Hematopoietic multipotent progenitor cell (in vitro differentiated cells): ENCODE results near the gene PALLD. TPM values are rescaled to one million over a fixed set of nuclear protein-coding genes. Genes with fewer than 3 reads are reported as not detected.

Source experiments
- DNase-seq, 3 donors: peaks; one replicate each; pipeline ENCODE4 v3.0.0-alpha.2; 2011 to 2015; ENCODE audit warnings: low read depth in 2 of 3, low spot score in 2 of 3
- total RNA-seq: library from RNA; depleted of rRNA; stranded (reverse); fragments of >200 nt; gene quantifications from one replicate; pipeline ENCODE4 v1.2.3, GENCODE V29; 2012

PALLD gene
- total RNA-seq, 1 donor: 5.9 TPM

- DNase-seq: no peak
Measured at GRCh38 chr4:168836490-168836889, 339.6 kb downstream of the PALLD start.

DNA sequence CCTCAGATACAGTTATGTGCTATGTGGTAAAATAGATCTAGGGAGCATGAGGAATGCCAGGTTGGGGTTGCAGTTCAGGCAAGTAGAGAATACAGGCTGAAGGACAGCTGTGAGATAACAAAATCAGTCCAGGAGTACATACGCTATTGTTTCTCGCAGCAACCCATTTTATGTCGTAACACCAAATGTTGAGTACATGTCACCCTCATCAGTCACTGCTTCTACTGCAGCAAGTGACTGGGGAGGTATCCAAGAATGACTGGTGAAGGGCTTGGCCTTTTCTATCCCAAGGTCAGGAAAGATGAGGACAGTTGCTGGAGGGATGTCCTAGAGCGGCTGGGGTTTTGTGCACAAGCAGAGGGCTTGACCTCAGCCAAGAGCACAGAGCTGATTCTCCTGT, 341.1 kb downstream of the PALLD start:
- no peak for DNase-seq

GRCh38 chr4:168839758-168840391, 343.0 kb downstream of the PALLD start:
- DNase-seq: no peak

- no peak for DNase-seq
Measured at GRCh38 chr4:168840392-168840763, 343.5 kb downstream of the PALLD start.

DNA sequence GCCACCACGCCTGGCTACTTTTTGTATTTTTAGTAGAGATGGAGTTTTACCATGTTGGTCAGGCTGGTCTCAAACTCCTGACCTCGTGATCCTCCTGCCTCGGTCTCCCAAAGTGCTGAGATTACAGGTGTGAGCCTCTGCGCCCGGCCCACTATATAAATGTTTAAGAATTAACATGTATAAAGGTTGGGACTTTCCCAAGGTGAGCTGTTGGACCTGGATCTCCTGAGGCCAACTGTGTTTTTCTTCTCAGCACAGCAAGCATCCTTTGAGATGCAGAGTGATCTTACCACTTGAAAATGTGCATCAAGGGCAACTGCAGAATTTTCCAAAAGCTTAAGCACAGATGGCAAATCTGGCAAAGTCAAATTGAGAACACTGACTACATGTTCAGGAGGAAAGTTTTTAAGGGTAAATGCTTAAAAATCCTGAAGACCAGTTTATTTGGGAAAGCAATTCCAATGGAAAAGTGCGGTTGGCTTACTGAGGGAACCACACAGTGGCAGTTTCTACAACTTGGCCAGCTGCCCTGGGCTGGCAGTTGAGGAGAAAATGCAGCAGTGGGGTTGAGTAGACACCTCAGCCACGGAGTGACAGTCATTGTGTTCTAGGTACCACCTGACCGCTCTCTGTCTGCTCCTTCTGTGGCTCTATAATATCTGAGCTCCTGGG, 344.3 kb downstream of the PALLD start:
- no peak for DNase-seq

GRCh38 chr4:168841672-168842019, 344.8 kb downstream of the PALLD start:
- DNase-seq: no peak

- no peak for DNase-seq
Measured at GRCh38 chr4:168842186-168842585, 345.3 kb downstream of the PALLD start.

- no peak for DNase-seq
Measured at GRCh38 chr4:168843635-168844034, 346.8 kb downstream of the PALLD start.

DNA sequence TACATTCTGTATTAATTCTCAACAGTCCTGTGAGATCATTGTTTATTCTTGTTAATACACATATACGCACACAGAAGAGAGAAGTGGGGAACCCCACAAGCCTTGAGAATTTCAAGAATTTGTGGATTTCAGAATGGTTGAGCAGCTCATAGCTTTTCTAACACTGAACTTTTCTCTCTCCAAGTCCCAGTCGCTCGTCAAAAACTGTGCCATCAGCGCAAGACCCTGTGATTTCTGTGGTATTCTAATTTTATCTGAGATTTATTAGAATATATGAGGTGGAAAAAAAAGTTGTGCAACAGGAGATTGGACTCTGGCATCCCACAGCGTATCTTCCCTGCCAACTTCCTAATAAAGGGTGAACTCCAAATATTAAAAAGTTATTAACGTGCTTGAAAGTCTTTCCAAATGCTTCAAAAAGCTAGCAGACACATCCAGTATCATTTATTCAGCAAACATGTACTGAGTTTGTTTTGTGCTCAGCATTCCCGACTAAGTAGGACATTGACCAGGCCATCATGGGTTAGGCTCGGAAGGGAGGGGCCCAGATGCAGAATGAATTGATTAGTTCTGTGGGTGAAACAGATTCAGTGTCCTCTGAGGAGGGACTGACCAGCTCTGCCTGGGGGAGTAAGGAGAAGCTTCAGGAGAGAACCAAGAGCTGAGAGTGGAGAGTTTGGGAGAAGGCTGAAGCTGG, 347.6 kb downstream of the PALLD start:
- no peak for DNase-seq

DNA sequence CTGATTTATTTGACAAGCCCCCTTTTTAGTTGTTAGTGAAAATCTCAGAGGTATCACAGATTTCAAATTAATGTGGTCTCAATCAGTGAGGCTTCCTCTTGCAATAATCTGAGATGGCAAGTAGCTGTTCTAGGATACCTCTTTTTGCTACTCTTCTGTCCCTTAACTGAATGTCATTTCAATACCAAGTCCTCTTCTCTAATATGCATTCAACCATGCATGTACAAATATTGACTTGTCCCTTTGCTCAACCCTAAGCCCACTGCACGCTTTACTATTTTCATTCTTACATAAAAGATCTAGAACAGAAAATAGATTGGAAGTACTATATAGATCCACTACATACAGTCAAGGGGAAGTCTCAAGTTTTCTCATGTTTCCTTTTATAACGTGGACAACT, 349.0 kb downstream of the PALLD start:
- DNase-seq: no peak

- no peak for DNase-seq
Measured at GRCh38 chr4:168846414-168846813, 349.6 kb downstream of the PALLD start.

DNA sequence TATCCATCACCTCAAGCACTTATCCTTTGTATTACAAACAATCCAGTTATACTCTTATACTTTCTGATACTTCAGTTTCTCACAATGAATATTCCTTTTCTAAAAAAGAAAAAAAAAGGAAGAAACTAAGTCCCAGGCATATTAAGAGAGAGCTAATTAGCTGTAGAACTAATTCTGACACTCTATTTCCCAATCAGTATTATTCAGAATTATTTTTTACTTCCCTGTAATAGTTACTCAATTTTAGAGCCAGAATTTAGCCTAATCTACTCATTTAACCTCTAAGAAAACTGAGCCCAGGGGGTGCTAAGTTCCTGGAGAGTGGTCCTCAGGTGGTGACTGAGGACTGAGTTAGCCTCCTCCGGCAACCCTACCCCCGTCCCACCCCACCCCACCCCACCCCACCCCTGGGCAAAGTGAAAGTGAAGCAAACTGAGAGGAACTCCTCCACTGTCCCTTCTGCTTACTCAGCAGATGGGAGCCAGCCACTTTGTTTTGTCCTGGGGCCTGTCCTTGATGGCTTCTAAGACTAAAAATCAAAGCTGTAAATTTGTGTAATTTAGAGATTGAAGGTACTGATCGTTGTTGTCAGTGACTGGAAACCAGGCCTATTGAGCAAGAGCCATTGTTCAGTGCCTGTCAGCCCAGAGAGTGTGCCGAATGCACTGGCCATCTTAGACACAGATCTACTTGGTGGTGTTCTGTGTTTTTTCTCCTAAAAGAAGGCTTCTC, 351.1 kb downstream of the PALLD start:
- peak in 2 of 3 donors; percentile 29 to 51 for DNase-seq

GRCh38 chr4:168849030-168849675, 352.3 kb downstream of the PALLD start:
- DNase-seq: peak in 1 of 3 donors; percentile 7

DNA sequence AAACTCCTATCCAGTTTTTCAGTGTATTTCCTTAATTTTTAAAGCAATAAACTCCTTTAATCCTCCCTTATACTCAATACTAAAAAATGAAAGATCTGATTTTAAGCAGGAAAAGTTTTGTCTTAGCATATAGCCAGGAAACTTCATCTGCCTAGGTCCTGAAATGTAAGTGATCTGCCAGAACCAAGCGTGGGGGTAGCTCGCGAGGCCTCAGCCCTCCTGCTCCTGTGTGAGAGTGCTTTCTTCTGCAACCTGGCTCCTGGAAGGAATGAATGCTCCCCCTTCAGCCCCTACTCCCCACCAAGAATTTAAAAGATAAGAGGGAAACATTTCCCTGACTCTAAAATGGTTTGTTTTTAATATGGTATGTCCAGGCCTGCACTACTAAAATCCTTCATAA, 353.1 kb downstream of the PALLD start:
- no peak for DNase-seq

DNA sequence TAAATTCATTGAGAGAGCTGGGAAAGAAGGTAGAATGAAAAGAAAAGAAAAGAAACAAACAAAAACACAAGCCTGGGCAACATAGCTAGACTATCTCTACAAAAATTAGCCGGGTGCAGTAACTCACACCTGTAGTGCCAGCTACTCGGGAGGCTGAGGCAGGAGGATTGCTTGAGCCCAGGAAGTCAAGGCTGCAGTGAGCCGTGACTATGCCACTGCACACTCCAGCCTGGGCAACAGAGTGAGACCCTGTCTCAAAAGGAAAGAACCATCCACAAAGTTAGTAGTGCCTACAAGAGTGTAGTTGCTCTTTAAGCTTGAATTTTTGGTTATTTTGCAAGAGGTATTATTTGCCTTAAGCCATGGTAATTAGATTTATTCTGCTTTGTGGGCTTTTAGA, 355.5 kb downstream of the PALLD start:
- no peak for DNase-seq

- no peak for DNase-seq
Measured at GRCh38 chr4:168852933-168853713, 356.3 kb downstream of the PALLD start.

DNA sequence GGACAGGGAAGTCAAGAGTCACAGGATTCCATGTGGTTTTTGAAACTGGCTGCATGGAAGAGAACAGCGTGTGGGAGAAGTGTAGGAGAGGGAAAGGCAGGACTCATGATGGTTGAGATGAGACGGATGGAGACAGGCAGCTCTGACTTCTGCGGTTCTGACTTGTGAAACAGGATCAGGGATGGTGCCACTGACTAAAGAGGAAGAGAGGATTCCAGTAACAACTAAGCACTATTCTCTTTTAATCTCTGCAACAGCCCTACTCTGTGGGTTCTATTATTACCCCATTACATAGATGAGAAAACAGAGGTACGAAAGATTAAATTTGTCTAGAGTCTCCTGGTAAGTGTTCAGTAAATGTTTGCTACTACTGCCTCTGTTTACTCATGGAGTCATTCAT, 356.9 kb downstream of the PALLD start:
- no peak for DNase-seq

DNA sequence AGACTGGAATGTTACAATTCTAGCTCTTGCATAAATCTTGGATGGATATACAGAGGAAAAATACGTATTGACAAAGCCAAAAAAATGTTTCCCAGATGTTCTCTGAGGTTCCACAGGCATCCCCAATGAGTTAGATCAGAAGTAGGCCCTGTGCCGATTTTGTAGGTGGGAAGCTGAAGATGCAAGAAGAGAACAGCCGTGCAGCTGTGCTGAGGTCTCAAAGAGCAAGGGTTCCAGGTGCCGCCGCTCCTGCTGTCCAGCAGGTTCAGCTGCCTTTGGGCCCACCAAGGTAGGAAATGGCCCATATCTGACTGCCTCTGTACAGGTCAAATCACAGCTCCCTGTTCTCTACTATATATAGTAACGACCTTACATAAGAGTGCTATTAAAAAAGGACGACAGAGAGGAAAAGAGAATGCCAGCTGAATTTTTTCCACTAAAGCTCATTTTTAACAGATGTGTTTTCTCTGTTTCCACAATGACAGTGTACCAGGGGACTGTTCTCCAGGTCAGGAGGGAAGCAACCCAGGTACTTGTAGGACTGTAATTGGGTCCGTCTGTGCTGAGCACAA, 357.6 kb downstream of the PALLD start:
- no peak for DNase-seq

DNA sequence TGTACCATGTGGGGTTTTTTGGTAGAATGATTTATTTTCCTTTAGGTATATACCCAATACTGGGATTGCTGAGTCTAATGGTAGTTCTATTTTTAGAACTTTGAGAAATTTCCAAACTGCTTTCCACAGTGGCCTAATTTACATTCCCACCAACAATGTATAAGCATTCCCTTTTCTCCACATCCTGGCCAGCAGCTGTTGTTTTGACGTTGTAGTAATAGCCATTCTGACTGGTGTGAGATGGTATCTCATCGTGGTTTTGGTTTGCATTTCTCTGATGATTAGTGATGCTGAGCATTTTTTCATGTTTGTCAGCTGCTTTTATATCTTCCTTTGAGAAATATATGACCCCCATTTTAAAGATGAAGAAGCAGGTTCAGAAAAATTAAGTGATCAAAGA, 359.5 kb downstream of the PALLD start:
- no peak for DNase-seq

- no peak for DNase-seq
Measured at GRCh38 chr4:168857009-168857408, 360.2 kb downstream of the PALLD start.
